ENCODE results near the gene CDH23. TPM values are rescaled to one million over a fixed set of nuclear protein-coding genes. Genes with fewer than 3 reads are reported as not detected.

Gene CDH23
- total RNA-seq, 2 donors from 2014 or later: 1.7 to 11.2 TPM

GRCh38 chr10:71701496-71702132 lies 304.9 kb downstream of the CDH23 start:
- no peaks in the 10 kb centered on the region for H3K9me3 Mint-ChIP-seq
- DNase-seq (ENCODE audit: low spot score in 2 of 2) (no peak), ATAC-seq (no peak)
- no peaks in the 10 kb centered on the region for H3K36me3 Mint-ChIP-seq
- H3K27ac Mint-ChIP-seq: peak overlapping the region in 1 of 2 donors; percentile 58

- H3K36me3 Mint-ChIP-seq: no peaks in the 10 kb centered on the region
- ATAC-seq (no peak), DNase-seq (ENCODE audit: low spot score in 2 of 2) (no peak)
- no peaks in the 10 kb centered on the region for H3K9me3 Mint-ChIP-seq
- H3K27ac Mint-ChIP-seq: peak overlapping the region in 1 of 2 donors; percentile 60
Observed at GRCh38 chr10:71703577-71703976, 306.9 kb downstream of the CDH23 start.

GRCh38 chr10:71704816-71705215 lies 308.1 kb downstream of the CDH23 start:
- Mint-ChIP-seq H3K36me3 (no peaks in the 10 kb centered on the region), H3K27ac (no peak overlapping the region), H3K9me3 (no peaks in the 10 kb centered on the region)
- DNase-seq (ENCODE audit: low spot score in 2 of 2): no peak
- no peak for ATAC-seq

- peak overlapping the region in 1 of 2 donors; percentile 29 for H3K27ac Mint-ChIP-seq
- H3K36me3 Mint-ChIP-seq: no peaks in the 10 kb centered on the region
Observed at GRCh38 chr10:71705582-71705981, 308.9 kb downstream of the CDH23 start.

GRCh38 chr10:71706216-71707121 lies 309.7 kb downstream of the CDH23 start:
- DNase-seq (ENCODE audit: low spot score in 2 of 2) (no peak), ATAC-seq (no peak)
- Mint-ChIP-seq H3K36me3 (no peaks in the 10 kb centered on the region), H3K9me3 (no peaks in the 10 kb centered on the region), H3K27ac (no peak overlapping the region)

More at GRCh38 chr10:71705582-71705981, 308.9 kb downstream of the CDH23 start:
- no peak for DNase-seq (ENCODE audit: low spot score in 2 of 2)
- ATAC-seq: no peak
- no peaks in the 10 kb centered on the region for H3K9me3 Mint-ChIP-seq

GRCh38 chr10:71707240-71707789 lies 310.6 kb downstream of the CDH23 start:
- no peak for DNase-seq (ENCODE audit: low spot score in 2 of 2)
- no peak for ATAC-seq
- no peak overlapping the region for H3K27ac Mint-ChIP-seq
- H3K9me3 Mint-ChIP-seq: no peaks in the 10 kb centered on the region
- H3K36me3 Mint-ChIP-seq: no peaks in the 10 kb centered on the region

GRCh38 chr10:71708301-71708703 lies 311.6 kb downstream of the CDH23 start:
- no peaks in the 10 kb centered on the region for H3K9me3 Mint-ChIP-seq
- ATAC-seq (peak; percentile 71 to 80), DNase-seq (ENCODE audit: low spot score in 2 of 2) (peak; percentile 67 to 79)
- H3K27ac Mint-ChIP-seq: peak overlapping the region in 1 of 2 donors; percentile 29
- no peaks in the 10 kb centered on the region for H3K36me3 Mint-ChIP-seq

GRCh38 chr10:71708897-71709882 lies 312.5 kb downstream of the CDH23 start:
- no peaks in the 10 kb centered on the region for H3K36me3 Mint-ChIP-seq
- no peak for DNase-seq (ENCODE audit: low spot score in 2 of 2)
- no peak overlapping the region for H3K27ac Mint-ChIP-seq
- ATAC-seq: no peak
- no peaks in the 10 kb centered on the region for H3K9me3 Mint-ChIP-seq

GRCh38 chr10:71710519-71710918 lies 313.8 kb downstream of the CDH23 start:
- H3K9me3 Mint-ChIP-seq: no peaks in the 10 kb centered on the region
- no peak overlapping the region for H3K27ac Mint-ChIP-seq
- DNase-seq (ENCODE audit: low spot score in 2 of 2) (no peak), ATAC-seq (no peak)
- H3K36me3 Mint-ChIP-seq: no peaks in the 10 kb centered on the region

- Mint-ChIP-seq H3K27ac (no peak overlapping the region), H3K9me3 (no peaks in the 10 kb centered on the region), H3K36me3 (no peaks in the 10 kb centered on the region)
- ATAC-seq: no peak
- no peak for DNase-seq (ENCODE audit: low spot score in 2 of 2)
Observed at GRCh38 chr10:71711052-71711623, 314.4 kb downstream of the CDH23 start.

- no peak for DNase-seq (ENCODE audit: low spot score in 2 of 2)
- H3K9me3 Mint-ChIP-seq: no peaks in the 10 kb centered on the region
- peak overlapping the region; percentile 50 to 97 for H3K27ac Mint-ChIP-seq
- no peak for ATAC-seq
- H3K36me3 Mint-ChIP-seq: no peaks in the 10 kb centered on the region
Observed at GRCh38 chr10:71712170-71712569, 315.4 kb downstream of the CDH23 start.

GRCh38 chr10:71712572-71713134 lies 315.9 kb downstream of the CDH23 start:
- Mint-ChIP-seq H3K27ac (peak overlapping the region; percentile 97 to 100), H3K36me3 (no peaks in the 10 kb centered on the region), H3K9me3 (no peaks in the 10 kb centered on the region)
- DNase-seq (ENCODE audit: low spot score in 2 of 2) (no peak), ATAC-seq (peak; percentile 50 to 52)

- no peaks in the 10 kb centered on the region for H3K36me3 Mint-ChIP-seq
- peak overlapping the region; percentile 97 to 100 for H3K27ac Mint-ChIP-seq
- ATAC-seq (peak; percentile 65 to 67), DNase-seq (ENCODE audit: low spot score in 2 of 2) (no peak)
- H3K9me3 Mint-ChIP-seq: no peaks in the 10 kb centered on the region
Observed at GRCh38 chr10:71713135-71714030, 316.7 kb downstream of the CDH23 start.

- no peak for DNase-seq (ENCODE audit: low spot score in 2 of 2)
- peak overlapping the region; percentile 97 to 100 for H3K27ac Mint-ChIP-seq
- ATAC-seq: no peak
- H3K9me3 Mint-ChIP-seq: no peaks in the 10 kb centered on the region
- no peaks in the 10 kb centered on the region for H3K36me3 Mint-ChIP-seq
Observed at GRCh38 chr10:71714031-71714410, 317.3 kb downstream of the CDH23 start.

GRCh38 chr10:71714592-71714991 lies 317.9 kb downstream of the CDH23 start:
- no peak for DNase-seq (ENCODE audit: low spot score in 2 of 2)
- Mint-ChIP-seq H3K9me3 (no peaks in the 10 kb centered on the region), H3K36me3 (no peaks in the 10 kb centered on the region), H3K27ac (peak overlapping the region; percentile 97 to 100)
- no peak for ATAC-seq
